KG1 (cell line): Measurements from ENCODE around the gene PDE4B.

Experiments used
- DNase-seq: peaks from one replicate; lab custom pipeline; 2025; lab: John Stamatoyannopoulos, UW

Gene PDE4B

GRCh38 chr1:66286307-66286706, 493.6 kb downstream of the PDE4B start:
- no peak for DNase-seq

- no peak for DNase-seq
Measured at GRCh38 chr1:66288048-66288447, 495.4 kb downstream of the PDE4B start.

GRCh38 chr1:66290761-66291530, 498.3 kb downstream of the PDE4B start:
- DNase-seq: no peak

GRCh38 chr1:66291531-66291864, 498.8 kb downstream of the PDE4B start:
- DNase-seq: no peak

GRCh38 chr1:66292305-66292704, 499.6 kb downstream of the PDE4B start:
- no peak for DNase-seq

GRCh38 chr1:66292944-66293343, 500.2 kb downstream of the PDE4B start:
- no peak for DNase-seq

- no peak for DNase-seq
Measured at GRCh38 chr1:66294707-66295370, 502.1 kb downstream of the PDE4B start.

GRCh38 chr1:66295803-66296202, 503.1 kb downstream of the PDE4B start:
- DNase-seq: no peak

- no peak for DNase-seq
Measured at GRCh38 chr1:66296370-66296769, 503.7 kb downstream of the PDE4B start.

GRCh38 chr1:66296951-66297350, 504.3 kb downstream of the PDE4B start:
- no peak for DNase-seq

GRCh38 chr1:66298464-66298863, 505.8 kb downstream of the PDE4B start:
- no peak for DNase-seq

GRCh38 chr1:66300280-66300971, 507.7 kb downstream of the PDE4B start:
- no peak for DNase-seq

GRCh38 chr1:66300972-66301451, 508.3 kb downstream of the PDE4B start:
- DNase-seq: peak; percentile 37

- no peak for DNase-seq
Measured at GRCh38 chr1:66302184-66302742, 509.6 kb downstream of the PDE4B start.

- DNase-seq: no peak
Measured at GRCh38 chr1:66302815-66303214, 510.1 kb downstream of the PDE4B start.

- no peak for DNase-seq
Measured at GRCh38 chr1:66303646-66304045, 511.0 kb downstream of the PDE4B start.

- DNase-seq: no peak
Measured at GRCh38 chr1:66304128-66304527, 511.4 kb downstream of the PDE4B start.

GRCh38 chr1:66305927-66306326, 513.2 kb downstream of the PDE4B start:
- no peak for DNase-seq

GRCh38 chr1:66309006-66309741, 516.5 kb downstream of the PDE4B start:
- DNase-seq: no peak

GRCh38 chr1:66311092-66311491, 518.4 kb downstream of the PDE4B start:
- DNase-seq: no peak

GRCh38 chr1:66311628-66312027, 518.9 kb downstream of the PDE4B start:
- no peak for DNase-seq
